Measurements from ENCODE around the gene HS6ST1.
"Not testable (repeated sequence)": the region's sequence is repeated elsewhere in the genome, so short reads cannot be mapped to it uniquely, and the experiment has no call there.

DNA sequence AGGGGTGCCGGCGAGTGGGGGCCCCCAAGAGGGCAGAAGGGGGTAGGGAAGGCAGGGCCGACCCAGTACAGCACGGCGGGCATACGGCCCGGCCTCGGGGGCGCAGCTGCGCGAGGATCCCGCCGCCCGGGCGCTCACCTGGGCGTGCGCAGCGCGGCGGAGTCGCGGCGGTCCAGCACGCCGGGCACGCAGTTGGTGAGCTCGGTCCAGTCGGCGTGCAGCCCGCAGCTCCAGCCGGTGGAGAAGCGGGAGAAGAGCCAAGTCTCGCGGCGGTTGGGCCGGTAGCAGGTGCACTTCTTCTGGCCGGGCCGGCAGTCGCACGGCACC is 806 bp downstream of the HS6ST1 start:
- TF ChIP-seq, protein P1, sequence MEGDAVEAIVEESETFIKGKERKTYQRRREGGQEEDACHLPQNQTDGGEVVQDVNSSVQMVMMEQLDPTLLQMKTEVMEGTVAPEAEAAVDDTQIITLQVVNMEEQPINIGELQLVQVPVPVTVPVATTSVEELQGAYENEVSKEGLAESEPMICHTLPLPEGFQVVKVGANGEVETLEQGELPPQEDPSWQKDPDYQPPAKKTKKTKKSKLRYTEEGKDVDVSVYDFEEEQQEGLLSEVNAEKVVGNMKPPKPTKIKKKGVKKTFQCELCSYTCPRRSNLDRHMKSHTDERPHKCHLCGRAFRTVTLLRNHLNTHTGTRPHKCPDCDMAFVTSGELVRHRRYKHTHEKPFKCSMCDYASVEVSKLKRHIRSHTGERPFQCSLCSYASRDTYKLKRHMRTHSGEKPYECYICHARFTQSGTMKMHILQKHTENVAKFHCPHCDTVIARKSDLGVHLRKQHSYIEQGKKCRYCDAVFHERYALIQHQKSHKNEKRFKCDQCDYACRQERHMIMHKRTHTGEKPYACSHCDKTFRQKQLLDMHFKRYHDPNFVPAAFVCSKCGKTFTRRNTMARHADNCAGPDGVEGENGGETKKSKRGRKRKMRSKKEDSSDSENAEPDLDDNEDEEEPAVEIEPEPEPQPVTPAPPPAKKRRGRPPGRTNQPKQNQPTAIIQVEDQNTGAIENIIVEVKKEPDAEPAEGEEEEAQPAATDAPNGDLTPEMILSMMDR (IDR thresholded peaks at IDR 0.05; ENCODE audit: borderline replicate concordance, extremely low read depth, low read length, poor library complexity, severe bottlenecking) = not testable (repeated sequence)
- TF ChIP-seq EZH2 (IDR thresholded peaks at IDR 0.05; ENCODE audit: borderline replicate concordance, low read depth, low read length, severe bottlenecking) = not testable (repeated sequence)
